Left renal cortex interstitium (tissue), 4 donors: Measurements from ENCODE around the gene FADS2. TPM values are rescaled to one million over a fixed set of nuclear protein-coding genes. Genes with fewer than 3 reads are reported as not detected.

Experiments used
- DNase-seq, 4 donors: peaks; one replicate each; pipeline ENCODE4 v3.0.0-alpha.2; 2013; ENCODE audit warnings: low read depth in 4 of 4, low spot score in 2 of 4, missing footprints in 1 of 4
- polyA plus RNA-seq, 4 donors: library from polyadenylated mRNA; unstranded; fragments of 120-200 nt; gene quantifications; one replicate each; pipeline ENCODE4 v1.2.1, GENCODE V29; 2013; ENCODE audit not compliant: insufficient read length in 4 of 4

The FADS2 gene
- polyA plus RNA-seq, 4 donors: 82.9 to 117 (median 98.9) TPM

DNA sequence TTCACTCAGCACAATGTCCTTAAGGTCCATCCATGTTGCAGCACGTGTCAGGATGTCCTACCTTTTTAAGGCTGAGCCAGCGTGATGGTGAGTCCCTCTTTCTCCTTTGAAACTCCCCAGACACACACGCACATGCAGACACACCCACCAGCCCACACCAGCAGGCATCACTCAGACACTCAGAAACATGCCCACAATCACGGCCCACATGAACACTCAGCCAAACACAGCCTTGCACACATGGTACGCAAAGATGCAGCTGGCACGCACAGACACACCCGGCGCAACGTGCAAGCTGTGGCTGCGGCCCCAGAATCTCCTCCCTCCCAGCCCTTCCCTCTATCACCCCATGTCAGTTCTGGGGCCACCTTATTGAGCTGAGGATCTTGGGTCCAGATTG, 55.2 kb downstream of the FADS2 start:
- no peak for DNase-seq

DNA sequence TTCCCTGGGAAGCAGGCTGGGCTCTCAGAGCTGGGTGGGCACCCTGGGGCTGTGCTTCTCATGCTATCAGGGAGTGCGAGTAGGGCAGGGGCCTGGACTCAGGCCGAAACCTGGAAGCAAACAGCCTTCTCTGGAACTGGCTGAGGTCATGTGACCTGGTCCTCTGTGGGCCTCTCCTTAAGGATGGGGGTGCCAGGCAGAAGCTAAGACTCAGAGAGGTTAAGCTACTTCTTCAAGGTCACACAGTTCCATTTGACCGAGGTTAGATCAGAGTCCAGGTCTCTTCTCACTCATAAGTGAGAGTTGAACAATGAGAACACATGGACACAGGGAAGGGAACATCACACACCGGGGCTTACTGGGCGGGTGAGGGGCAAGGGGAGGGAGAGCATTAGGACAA, 55.8 kb downstream of the FADS2 start:
- DNase-seq: no peak

DNA sequence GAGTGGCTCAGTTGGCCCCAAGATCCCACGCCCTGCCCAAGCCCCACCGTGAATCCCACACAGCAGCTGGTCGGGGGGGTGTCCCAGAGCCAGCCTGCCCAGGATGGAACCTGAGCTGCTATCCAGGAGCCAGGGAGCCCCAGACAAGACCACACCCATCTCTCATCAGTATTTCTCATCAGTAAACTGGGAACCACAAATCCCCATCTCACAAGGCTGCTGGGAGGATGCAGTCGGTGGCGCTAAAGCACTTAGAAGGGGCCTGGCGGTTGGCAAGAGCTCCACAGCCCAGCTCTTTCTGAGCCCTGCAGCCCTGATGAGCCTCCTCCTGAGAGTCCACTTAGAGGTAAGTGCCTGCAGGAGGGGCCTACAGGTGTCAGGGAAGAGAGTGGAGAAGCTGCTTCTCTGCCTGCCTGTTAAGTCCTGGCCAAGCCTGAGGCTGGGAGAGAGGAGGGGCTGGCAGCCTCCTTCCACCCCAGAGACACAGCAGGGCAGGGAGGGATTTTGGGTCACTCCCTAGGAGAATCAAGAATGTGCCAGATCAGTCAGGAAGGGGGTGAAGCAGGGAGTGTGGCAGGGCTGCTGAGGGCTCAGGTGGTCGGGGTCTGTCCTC, 57.2 kb downstream of the FADS2 start:
- DNase-seq: no peak

DNA sequence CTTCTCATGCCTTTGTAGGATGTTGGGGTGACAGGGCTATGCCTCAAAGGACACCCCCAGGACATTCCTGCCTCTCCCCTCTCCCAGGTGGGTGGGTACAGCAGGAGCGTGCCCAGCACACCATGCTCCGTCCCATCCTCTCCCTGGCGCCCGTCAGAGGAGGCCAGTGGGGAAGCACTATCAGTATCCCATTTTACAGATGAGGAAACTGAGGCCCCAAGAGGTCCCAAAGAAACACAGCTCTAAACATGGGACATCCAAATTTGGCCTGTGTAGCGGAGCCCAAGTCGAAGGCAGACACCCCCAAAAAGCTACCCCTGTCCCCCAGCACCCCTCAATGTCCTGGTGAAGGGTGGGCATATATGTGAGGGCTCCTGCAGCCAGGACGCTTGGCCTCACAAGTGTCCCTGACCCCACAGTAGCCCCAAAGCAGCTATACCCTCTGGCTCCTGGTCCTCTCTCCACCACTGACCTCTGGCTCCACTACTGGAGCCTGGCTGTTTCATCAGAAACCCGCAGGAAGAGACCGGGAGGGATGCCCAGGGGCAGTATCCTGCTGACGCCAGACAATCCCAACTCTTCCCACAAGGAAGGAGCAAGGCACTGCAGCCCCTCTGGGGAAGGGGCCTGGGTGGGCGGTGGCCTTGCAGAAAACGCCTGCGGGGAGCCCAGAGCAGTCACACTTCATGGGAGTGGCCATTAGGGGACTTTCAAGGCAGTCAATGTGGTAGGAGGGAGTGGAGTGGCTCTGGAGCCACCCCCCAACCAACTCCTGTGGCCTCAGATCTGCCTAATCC, 57.9 kb downstream of the FADS2 start:
- DNase-seq: no peak

DNA sequence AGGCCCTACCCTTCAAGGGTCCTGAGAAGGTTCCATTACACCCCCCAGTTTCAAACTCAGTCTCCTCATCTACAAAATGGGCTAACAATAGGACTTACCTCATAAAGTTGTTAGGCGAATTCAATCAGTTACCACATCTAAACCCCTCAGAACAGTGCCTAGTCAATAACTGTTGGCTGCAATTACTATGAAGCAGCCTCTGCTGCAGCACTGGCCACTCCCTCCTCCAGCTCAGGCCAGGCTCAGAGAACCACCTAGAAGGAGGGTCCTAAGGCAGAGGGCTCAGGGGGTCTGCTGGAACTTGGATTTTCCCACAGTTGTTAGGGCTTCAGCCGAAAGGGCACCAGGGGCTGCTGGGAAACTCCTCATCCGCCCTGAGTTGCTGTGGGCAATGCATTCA, 58.5 kb downstream of the FADS2 start:
- DNase-seq: no peak

DNA sequence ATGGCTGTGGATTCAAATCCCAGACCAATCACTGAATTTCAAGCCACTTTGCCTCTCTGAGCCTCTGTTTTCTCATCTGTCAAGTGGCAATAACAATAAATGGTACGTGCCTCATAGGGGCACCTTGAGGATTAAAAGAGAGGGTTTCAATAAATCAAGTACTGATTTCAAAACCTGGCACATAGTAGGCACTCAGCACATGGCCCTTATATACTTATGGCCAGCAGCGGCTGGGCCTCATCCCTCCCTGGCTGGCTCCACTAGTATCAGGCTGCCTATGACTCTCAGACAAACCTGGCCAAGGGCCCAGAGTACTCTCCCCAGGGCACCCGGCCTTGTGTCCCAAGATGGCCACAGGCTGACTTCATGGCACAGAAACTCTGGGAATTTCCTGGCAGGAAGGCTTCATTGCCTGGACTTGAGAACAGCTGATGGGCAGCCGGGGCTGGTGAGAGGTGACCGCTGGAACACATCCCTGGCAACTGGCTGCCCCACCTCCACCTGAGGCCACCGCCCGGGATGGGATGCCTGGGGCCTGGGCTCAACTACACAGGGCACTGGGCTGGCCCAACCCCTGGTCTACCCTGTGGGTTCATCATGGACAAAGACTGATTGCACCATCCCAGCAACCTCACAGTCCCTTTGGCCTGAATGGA, 59.9 kb downstream of the FADS2 start:
- no peak for DNase-seq

DNA sequence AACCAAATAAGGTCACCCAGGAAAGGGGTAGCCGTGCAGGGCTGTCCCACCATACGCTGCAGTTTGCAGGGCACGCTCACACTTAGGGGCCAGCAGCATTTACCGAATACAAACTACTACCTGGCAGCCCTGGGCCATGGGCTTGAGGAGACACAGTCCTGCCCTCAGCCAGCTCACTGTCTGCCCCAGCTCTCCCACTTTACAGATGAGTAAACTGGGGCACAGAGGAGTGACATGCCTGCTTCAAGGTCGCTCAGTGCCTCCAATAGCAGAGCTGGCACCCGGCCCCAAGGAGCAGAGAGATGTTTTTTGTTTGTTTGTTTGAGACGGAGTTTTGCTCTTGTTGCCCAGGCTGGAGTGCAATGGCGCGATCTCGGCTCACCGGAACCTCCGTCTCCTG, 60.5 kb downstream of the FADS2 start:
- no peak for DNase-seq

DNA sequence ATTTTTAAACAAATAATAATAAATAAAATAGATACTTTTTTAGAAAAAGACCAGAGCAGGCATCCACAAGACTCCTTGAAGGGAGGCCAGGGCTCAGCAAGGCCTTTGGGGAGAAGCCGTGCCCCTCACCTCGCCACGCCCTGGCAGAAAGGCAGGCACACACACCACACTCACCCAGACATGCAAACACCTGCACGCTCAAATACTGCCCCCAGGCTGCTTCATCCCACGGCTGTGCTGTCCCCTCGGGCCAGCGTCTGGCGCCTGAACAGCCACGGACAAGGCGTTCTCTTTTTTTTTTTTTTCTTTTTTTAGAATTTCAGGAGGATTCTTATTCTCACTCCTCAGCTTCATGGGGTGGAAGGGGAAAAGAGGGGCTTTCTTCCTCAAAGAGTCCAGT, 61.7 kb downstream of the FADS2 start:
- no peak for DNase-seq

DNA sequence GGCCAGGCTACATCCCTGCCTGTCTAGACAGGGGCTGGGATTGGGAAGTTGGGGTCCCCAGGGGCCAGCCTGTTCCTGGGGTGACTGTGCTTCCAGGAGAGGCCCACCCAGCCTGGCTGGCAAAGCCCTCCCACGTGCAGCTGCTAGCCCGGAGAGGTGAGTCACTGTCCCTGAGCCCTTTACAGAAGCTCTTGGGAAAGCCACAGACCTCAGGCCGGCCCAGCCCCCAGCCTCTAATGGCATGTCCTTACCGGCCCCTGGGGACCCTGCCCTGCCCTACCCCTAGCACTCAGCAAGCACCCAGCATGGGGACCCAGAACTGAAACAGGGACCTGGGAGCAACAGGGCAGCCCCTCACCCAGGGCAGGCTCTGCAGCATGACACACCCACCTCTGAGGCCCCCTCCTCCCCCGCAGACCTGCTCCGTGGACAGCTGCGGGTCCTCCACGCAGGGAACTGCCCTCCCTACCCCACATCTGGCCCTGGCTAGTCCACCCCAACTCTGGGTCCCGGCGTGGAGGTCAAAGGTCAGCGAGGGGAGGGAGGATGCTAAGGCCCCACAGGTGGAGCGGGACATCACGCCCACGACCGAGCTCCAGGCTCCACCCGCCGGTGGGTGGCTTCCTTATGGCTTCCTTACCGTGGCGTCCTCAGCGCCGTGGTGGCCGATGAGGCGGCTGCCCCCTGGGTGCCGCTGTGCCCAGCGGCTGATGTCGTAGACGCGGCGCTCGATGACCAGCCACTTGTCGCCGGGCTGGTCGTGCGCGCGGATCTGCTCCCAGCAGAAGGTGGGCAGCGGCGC, 62.6 kb downstream of the FADS2 start:
- DNase-seq: no peak

DNA sequence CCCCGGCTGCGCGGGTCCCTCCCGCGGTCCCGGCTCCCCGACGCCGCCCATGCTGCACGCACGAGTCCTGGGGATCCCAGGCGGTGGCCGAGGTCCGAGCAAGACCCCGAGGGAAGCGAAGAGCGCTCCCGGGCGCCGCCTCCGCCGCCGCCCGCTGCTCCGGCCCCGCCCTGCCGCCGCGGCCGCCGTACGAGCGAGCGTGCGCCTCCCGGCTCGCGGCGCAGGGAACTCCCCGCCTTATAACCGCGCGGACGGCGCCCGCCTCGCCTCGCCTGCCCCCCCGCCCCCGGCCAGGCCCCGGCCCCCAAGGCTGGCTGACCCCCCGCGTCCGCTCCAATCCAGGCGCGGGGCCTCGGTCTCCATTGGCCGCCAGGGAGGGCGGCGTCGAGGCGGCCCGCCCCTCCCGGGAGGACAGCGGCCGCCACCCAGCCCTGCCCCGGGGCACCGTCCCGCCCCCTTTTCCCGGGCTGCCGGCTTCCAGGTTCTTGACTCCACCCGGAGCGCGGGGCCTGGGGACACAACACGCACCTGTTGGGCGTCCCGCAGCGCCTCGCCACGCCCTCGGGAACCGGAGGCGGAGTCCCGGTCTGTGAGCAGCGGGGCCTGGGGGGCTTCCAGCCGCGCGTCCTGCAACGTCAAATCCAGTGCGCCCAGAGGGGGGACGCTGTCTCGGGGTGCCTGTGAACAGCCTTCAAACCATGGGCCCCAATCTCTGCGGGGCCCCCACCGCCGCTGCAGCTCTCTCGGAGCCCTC, 63.4 kb downstream of the FADS2 start, which contains the start of gene FADS3:
Gene FADS3, minus strand, starts transcription at position 215 of the 754 bp plus-strand sequence. Its CDS starts 164 bp downstream, at position 51.
- peak in 1 of 4 donors; percentile 49 for DNase-seq

DNA sequence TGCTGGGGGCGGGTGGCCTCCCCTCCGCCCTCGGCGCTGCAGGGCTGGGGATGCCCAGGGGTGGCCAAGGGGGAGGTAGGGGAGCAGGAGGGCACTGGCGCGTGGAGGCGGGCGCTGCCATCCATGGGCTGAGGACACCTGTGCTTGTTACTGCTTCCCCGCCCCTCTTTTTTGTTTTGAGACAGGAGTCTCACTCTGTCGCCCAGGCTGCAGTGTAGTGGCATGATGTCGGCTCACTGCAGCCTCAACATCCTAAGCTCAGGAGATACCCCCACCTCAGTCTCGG, 63.9 kb downstream of the FADS2 start:
- DNase-seq: no peak

DNA sequence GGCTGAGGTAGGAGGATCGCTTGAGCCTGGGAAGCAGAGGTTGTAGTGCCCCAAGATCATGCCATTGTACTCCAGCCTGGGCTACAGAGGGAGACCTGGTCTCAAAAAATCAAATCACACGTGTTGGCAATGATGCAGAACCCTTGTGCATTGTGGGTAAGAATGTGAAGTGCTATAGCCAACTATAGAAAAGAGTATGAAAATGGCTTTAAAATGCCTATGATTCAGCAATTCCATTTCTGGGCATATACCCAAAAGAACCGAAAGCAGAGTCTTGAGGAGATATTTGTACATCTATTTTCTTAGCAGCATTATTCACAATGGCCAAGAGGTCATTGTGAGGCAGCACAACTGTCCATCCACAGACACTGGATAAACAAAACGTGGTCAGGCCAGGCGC, 65.9 kb downstream of the FADS2 start:
- no peak for DNase-seq

DNA sequence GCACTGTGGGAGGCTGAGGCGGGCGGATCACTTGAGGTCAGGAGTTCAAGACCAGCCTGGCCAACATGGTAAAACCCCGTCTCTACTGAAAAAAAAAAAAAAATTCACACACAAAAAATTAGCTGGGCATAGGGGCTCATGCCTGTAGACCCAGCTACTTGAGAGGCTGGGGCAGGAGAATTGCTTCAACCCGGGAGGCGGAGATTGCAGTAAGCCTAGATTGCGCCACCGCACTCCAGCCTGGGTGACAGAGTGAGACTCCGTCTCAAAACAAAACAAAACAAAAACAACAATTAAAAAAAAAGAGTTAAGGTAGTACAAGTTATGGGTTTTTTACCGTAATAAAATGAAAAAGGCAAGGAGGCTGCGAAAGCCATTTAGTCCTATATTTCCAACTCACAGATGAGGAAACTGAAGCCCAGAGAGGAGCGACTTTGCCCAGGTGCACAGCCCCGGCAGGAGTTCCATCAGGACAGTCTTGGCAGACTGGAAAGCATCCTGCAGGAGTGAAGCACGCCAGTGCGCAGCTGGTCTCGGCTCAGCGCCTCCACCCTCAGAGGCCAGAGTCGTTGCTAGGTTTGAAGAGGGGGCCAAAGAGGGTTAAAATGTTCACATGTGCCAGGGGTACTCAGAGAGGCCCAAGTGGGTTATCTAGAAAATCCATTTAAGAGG, 67.1 kb downstream of the FADS2 start:
- DNase-seq: no peak

DNA sequence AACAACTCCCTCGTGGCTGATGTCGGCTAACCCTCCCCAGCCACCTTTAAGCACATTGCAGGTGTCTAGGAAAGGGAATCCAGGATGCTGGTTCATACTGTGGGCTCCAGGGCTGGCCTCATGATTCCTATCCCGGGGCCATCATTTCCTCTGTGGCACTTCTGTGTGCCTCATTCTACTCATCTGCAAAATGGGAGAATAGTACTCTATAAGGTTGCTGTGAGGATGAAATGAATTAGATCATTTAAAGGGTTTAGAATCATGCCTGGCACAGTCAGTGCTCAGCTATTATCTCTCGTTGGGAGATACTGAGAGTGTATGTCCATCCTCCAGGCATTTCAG, 67.6 kb downstream of the FADS2 start:
- no peak for DNase-seq

DNA sequence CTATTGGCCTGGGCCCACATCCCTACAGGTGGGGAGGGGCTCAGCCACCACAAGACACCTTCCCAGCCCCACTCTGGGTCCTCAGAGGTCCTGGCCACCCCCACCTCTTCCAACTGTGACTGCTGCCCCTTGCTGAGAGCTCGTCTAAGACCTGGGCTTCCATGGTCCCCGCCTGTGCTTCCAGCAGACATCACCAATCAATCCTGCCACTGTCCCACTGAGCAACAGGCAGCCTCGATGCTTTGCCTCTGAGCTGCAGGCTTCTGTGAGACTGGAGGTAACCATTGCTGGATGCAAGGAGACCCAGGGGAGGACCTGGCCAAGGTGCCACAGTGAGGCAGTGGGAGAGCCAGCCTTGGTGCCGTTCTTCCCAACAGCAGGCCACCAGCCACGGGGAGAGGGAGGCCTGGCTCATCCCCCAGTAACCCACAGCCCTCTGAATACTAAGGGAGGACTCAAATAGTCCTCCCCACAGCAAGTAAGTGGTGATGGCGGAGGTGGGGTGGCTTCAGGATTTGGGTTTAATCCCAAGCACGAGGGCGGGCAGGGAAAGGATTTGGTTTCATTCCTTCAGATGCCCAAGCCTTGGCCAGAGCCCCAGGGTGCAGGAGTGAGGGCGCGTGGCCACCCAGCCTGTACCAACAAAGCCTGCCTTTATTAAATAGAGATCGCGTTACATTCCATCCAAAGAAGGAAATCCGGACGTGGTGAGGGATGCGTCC, 68.7 kb downstream of the FADS2 start:
- no peak for DNase-seq

DNA sequence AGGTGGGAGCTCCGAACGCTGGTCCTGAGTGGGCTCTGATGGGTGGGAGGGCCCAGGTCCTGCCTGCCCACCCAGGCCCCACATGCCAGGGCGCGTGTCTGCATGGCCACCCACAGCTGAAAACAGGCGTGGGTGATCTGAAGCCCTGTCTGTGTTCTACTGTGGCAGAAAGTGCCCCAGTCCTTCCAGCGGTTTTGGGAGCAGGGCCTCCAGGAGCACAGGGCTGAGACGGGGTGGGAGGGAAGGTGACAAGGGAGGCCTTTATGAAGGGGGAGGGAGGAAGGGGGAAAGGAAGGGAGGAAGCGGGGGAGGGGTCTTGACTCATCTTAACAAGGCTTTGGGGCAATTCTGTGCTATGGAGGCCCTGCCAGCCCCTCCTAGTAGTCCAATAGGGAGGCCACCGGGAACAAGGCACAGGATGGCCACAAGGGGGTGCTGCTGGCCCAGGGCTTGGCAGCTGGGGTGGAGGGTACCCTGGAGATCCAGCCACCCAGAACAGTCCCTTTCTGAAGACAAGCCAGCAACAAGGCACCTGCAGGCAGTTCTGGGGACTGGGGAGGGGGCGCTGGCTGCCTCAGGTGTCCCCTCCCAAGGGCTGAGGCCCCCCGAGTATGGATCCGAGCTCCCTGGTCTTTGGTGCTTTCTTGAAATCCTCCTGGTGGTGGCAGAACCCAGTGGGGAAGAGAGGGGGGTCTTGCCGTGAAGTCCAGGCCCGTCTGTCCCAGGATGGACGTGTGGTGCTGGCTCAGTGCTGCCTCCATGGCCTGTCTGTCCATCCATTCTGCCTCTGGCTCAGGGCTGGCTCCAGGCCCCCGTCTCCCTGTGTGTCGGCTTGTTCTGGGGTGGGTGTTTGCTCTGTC, 69.5 kb downstream of the FADS2 start:
- DNase-seq: no peak

DNA sequence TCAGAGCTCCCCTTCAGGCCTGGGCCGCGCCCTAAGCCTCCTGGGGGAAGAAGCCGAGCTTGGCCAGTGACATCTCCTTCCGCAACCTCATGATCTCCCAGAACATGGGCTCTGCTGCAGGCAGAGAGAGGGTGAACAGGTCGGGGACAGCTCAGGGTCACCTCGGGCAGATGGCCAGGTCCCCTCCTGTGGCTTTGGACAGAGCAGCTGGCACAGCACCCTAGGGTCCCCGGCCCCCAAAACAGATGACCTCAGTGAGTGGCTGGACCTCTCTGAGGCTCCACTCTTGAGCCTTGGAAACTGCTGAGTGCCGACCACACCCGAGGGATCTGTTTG, 70.1 kb downstream of the FADS2 start:
- DNase-seq: no peak

DNA sequence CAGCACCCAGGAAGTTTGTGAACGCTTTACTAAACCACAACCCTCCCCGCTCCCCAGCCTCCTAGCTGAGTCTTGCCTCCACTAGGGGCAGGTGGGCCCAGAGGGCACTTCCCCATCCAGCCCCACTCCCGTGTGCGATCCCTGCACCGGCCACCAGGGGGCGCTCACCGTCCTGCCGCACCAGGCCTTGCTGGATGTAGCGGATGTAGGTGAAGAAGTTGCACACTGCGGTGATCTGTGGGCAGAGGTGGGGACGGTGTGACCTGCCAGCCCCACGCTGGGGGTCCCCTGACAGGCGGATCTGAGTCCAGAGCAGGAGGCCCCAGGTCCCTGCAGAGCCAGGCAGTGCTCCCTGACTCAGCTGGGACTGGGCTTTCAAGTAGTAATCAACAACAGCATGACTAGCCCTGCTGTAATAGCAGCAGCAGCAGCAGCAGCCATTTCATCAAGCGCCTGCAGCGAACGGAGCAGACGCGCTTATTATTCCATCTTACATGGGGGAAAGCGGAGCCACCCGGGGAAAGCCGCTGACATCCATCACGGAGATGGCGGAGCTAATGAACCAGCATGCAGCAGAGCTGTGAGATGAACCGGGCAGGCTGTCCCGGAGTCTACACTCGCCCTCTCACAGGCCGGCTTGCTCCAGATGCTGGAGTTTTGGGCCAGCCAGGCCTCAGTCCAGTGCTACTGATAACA, 71.2 kb downstream of the FADS2 start:
- DNase-seq: no peak
